NT2/D1 (cell line): ENCODE results near the gene PDCD1.
"Not testable (repeated sequence)": the region's sequence is repeated elsewhere in the genome, so short reads cannot be mapped to it uniquely, and the experiment has no call there.

Experiments used
- DNase-seq: peaks from one replicate; pipeline ENCODE4 v3.0.0-alpha.2; 2011; ENCODE audit warnings: low read depth, low spot score
- H3K27me3 ChIP-seq: 2 replicates; pipeline ENCODE4 v1.6.0; 2011; ENCODE audit warnings: mild to moderate bottlenecking; ENCODE audit not compliant: insufficient read length, insufficient read depth
- H3K36me3 ChIP-seq: 2 replicates; pipeline ENCODE4 v1.6.1; 2011; ENCODE audit warnings: mild to moderate bottlenecking, low read length, mixed read lengths; ENCODE audit not compliant: insufficient read depth, insufficient read length
- H3K4me1 ChIP-seq: 2 replicates; pipeline ENCODE4 v1.5.1; 2011; ENCODE audit not compliant: insufficient read depth, insufficient read length
- H3K4me3 ChIP-seq: 2 replicates; pipeline ENCODE4 v1.5.1; 2011; ENCODE audit warnings: low read depth; ENCODE audit not compliant: insufficient read length
- H3K9ac ChIP-seq: 2 replicates; pipeline ENCODE4 v1.6.0; 2011; ENCODE audit warnings: low read depth; ENCODE audit not compliant: insufficient read length
- H3K9me3 ChIP-seq: 2 replicates; pipeline ENCODE4 v1.5.1; 2011; ENCODE audit warnings: mild to moderate bottlenecking, low read length; ENCODE audit not compliant: insufficient read depth
- SUZ12 ChIP-seq: IDR thresholded peaks from 2 replicates; pipeline ENCODE4 v1.6.1; 2011; ENCODE audit not compliant: insufficient read length, insufficient read depth; ENCODE audit errors: extremely low read depth
- YY1 ChIP-seq: IDR thresholded peaks from 2 replicates; pipeline ENCODE4 v1.6.1; 2011; ENCODE audit not compliant: insufficient read length, insufficient read depth
- ZNF274 ChIP-seq: IDR thresholded peaks from 2 replicates; pipeline ENCODE4 v1.6.1; 2011; ENCODE audit warnings: mild to moderate bottlenecking, low read depth, low read length

Gene PDCD1

DNA sequence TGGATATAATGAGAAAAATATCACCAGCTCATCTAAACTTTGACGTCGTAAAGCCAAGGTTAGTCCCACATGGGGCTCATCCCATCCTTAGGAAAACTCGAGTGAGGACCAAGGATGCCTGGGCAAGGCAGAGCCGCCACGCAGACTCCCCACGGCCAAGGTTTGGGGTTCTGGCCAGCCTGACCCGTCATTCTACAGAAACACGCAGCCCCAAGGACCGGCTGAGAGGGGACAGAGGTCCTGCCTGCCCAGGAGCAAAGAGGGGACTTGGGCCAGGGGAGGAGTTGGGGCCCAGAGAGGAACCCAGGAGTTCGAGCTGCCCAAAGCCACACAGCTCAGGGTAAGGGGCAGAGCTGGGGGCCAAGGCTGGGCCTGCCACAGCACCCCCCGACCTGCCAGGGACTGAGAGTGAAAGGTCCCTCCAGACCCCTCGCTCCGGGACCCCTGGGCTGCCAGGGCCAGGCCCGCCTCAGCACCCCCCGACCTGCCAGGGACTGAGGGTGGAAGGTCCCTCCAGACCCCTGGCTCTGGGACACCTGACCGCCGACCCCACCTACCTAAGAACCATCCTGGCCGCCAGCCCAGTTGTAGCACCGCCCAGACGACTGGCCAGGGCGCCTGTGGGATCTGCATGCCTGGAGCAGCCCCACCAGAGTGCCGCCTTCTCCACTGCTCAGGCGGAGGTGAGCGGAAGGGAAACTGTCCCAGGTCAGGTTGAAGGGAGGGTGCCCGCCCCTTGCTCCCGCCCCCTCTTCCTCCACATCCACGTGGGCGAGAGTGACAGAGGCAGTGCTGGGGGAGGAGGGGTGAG, at the start of gene PDCD1:
Gene PDCD1, minus strand, starts transcription at position 689 of the 811 bp plus-strand sequence. Its CDS starts 56 bp downstream, at position 633.
- peak within 1 kb of the TSS; percentile 29 for H3K4me3 ChIP-seq
- H3K4me1 ChIP-seq, result peaks cover 28% of the 10 kb centered on the region
- H3K36me3 ChIP-seq, result no peaks in the 10 kb centered on the region
- DNase-seq, result no peak
- TF ChIP-seq SUZ12 (no peak), YY1 (no peak), ZNF274 (no peak)
- H3K27me3 ChIP-seq, result no peaks in the 10 kb centered on the region
- H3K9me3 ChIP-seq, result no peaks in the 10 kb centered on the region
- H3K9ac ChIP-seq, result peak within 1 kb of the TSS; percentile 57

- H3K4me1 ChIP-seq, H3K36me3 ChIP-seq, H3K4me3 ChIP-seq, DNase-seq, H3K9ac ChIP-seq, H3K27me3 ChIP-seq: not testable (repeated sequence)
- H3K9me3 ChIP-seq, result peaks cover 13% of the 10 kb centered on the region
Measured at GRCh38 chr2:241907831-241908230, 49.1 kb upstream of the PDCD1 start.

DNA sequence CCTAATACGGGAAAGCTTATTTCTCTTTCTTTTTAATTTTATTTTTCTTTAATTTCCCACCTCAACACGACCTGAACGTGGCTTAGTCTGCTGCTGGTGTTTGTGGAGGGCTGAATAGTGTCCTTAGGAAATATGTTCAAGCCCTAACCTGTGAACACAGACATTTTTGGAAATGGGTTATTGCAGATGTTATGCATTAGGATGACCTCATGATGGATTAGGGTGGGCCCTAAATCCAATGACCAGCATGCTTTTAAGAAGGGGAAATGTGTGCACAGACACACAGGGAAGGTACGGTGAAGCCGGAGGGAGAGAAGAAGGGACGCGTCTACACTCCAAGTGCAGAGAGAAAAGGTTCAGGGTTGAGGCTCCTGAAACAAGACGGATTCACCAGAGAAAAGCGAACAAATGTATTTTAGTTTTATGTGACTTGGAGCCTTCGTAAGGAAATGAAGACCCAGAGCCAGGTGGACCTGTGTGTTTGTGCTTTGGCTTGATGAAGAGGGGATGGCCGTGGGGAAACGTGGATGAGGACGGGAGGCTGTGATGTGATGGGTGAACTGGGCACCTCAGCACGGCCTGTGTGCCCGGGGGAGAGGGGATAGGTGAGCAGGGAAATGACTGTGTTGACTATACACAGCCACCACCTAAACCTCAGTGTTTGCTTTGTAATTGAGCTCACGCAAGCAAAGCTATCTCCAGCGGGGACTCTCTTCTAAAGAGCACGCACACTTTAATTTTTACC, 48.3 kb upstream of the PDCD1 start:
- no peaks in the 10 kb centered on the region for H3K27me3 ChIP-seq
- TF ChIP-seq YY1, result no peak
- no peak for TF ChIP-seq ZNF274
- TF ChIP-seq SUZ12, result no peak
- no peak overlapping the region for H3K9ac ChIP-seq
- no peak for DNase-seq
- H3K4me3 ChIP-seq, result no peak overlapping the region
- peaks cover 3% of the 10 kb centered on the region for H3K4me1 ChIP-seq
- H3K36me3 ChIP-seq, result peaks cover 3% of the 10 kb centered on the region
- H3K9me3 ChIP-seq, result peaks cover 5% of the 10 kb centered on the region

- H3K4me1 ChIP-seq, H3K36me3 ChIP-seq, H3K27me3 ChIP-seq, H3K9ac ChIP-seq, H3K9me3 ChIP-seq, H3K4me3 ChIP-seq, DNase-seq: not testable (repeated sequence)
Measured at GRCh38 chr2:241906378-241906770, 47.7 kb upstream of the PDCD1 start.

DNA sequence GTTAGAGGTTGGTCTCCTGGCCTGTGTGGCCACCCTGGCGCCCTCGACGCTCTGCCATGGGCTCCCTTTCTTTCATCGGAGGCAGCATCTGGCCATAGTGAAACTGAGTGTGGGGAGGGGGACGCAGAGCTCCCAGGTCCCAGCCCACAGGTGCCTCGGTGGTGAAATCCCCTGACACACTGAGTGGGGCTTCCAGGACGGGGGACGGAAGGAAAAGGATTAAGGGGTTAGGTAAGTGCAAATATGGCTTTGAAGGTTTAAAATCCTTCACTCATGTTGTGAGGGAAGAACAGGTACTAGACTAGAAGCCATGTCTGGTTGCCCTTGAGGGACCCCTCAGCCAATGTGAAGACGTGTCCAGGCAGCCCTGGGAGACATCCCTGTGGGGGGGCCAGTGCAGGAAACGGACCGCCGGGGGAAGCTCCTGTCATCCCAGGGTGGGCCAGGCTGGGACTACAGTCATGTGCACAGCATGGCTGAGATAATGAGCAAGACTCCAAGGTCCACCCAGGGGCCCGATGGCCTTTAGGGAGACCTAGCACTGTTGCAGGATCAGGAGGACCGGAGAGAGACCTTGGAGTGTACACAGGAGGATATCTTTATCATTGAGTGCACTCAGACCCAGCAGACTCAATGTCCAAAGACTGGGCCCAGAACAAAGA, 47.2 kb upstream of the PDCD1 start:
- H3K4me1 ChIP-seq, result peaks cover 6% of the 10 kb centered on the region
- no peak overlapping the region for H3K4me3 ChIP-seq
- no peak for DNase-seq
- TF ChIP-seq SUZ12, result no peak
- H3K36me3 ChIP-seq, result no peaks in the 10 kb centered on the region
- H3K27me3 ChIP-seq, result no peaks in the 10 kb centered on the region
- no peaks in the 10 kb centered on the region; the same call in 1 of the 2 replicates for H3K9me3 ChIP-seq
- no peak overlapping the region for H3K9ac ChIP-seq

DNA sequence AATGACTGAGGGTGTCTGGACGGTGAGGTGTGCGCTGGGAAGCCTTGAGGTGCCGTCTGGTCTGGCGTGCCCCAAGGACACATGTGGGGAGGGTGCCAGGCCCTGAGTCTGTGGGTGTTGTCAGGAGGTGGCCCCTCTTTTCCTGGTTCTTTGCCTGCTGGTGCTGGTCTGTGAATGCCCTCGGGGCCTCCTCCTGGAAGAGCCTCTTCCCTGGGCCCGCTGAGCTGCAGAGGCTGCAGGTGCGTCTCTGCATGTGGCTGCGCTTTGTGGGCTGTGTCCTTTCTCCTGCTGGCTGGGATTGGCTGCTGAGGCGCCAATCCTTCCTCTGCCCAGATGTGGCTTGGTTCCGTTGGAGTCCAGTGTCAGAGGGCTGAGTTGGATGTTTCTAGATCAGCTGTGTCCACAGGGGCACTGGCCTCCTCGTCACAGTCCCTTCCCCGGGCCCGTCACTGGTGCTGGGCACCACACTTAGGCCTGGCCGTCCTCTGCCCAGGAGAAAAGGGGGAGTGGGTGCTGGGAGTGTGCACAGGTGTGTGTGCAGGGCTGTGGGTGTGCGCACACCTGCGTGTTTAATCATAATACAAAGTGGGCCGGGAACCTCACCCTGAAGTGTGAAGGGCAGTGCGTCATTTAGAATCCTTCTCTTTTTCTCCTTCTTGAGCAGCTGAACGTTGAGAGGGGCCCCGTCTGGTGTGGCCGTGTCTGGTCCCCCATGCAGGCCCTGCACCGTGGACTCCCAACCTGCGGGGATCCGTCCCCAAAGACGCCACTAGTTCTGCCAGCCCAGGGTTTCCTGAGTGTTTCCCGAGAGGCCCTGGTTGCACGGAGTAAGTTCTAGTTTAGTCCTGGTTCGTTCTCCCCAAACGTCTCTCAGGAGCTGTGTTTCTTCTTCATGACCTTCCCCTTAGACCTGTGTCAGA, 46.4 kb upstream of the PDCD1 start:
- Histone ChIP-seq H3K4me1 (peaks cover 9% of the 10 kb centered on the region), H3K27me3 (no peaks in the 10 kb centered on the region), H3K9me3 (no peaks in the 10 kb centered on the region; the same call in 1 of the 2 replicates), H3K9ac (no peak overlapping the region), H3K36me3 (no peaks in the 10 kb centered on the region), H3K4me3 (no peak overlapping the region)
- no peak for DNase-seq
- no peak for TF ChIP-seq YY1
- TF ChIP-seq SUZ12, result no peak
- TF ChIP-seq ZNF274, result no peak
